Loucy (cell line): ENCODE measurements around the gene UBALD1.

Experiments
- CTCF ChIP-seq: fragments of 200-600 bp; sonication (generic); conservative IDR thresholded peaks from 2 replicates; pipeline ENCODE4 v1.5.1; 2014; ENCODE audit warnings: mild to moderate bottlenecking, antibody characterized with exemption, low read length
- EZH2phosphoT487 ChIP-seq: fragments of 200-600 bp; IDR thresholded peaks from 2 replicates; pipeline ENCODE4 v1.6.1; 2018; ENCODE audit warnings: antibody characterized with exemption, mild to moderate bottlenecking, moderate library complexity, borderline replicate concordance

GRCh38 chr16:4628283-4628682 is 13.6 kb upstream of the UBALD1 start:
- no peak for TF ChIP-seq CTCF
- no peak for TF ChIP-seq EZH2phosphoT487
